ENCODE measurements around the gene FYB1.

Gene FYB1

GRCh38 chr5:39091940-39092580 is 127.3 kb downstream of the FYB1 start:
- H3K27ac ChIP-seq (ENCODE audit: insufficient read depth, low read depth, low read length, poor library complexity, severe bottlenecking), result no peak overlapping the region

GRCh38 chr5:39083968-39084367 is 135.4 kb downstream of the FYB1 start:
- Histone ChIP-seq H3K27ac (ENCODE audit: insufficient read depth, low read depth, low read length, poor library complexity, severe bottlenecking) (no peak overlapping the region), H3K27me3 (ENCODE audit: control insufficient read depth, insufficient read depth, low read length, poor library complexity, severe bottlenecking) (no peaks in the 10 kb centered on the region), H3K9me3 (ENCODE audit: control insufficient read depth, low read length) (no peaks in the 10 kb centered on the region), H3K36me3 (ENCODE audit: control insufficient read depth, insufficient read depth, low read length) (no peaks in the 10 kb centered on the region), H3K4me1 (ENCODE audit: control insufficient read depth, insufficient read depth, low read length) (no peaks in the 10 kb centered on the region), H3K4me3 (ENCODE audit: insufficient read depth, low read depth, low read length) (no peak overlapping the region)
- no CpG with 5 or more reads among the region's 1 CpG for WGBS, 2 experiments

More at GRCh38 chr5:39091940-39092580, 127.3 kb downstream of the FYB1 start:
- Histone ChIP-seq H3K4me3 (ENCODE audit: insufficient read depth, low read depth, low read length) (no peak overlapping the region), H3K4me1 (ENCODE audit: control insufficient read depth, insufficient read depth, low read length) (no peaks in the 10 kb centered on the region), H3K27me3 (ENCODE audit: control insufficient read depth, insufficient read depth, low read length, poor library complexity, severe bottlenecking) (no peaks in the 10 kb centered on the region), H3K36me3 (ENCODE audit: control insufficient read depth, insufficient read depth, low read length) (no peaks in the 10 kb centered on the region), H3K9me3 (ENCODE audit: control insufficient read depth, low read length) (no peaks in the 10 kb centered on the region)
- 89 to 94% methylated on average over 6 to 7 of the region's 7 CpGs for WGBS, 2 experiments

- H3K4me3 ChIP-seq (ENCODE audit: insufficient read depth, low read depth, low read length), result no peak overlapping the region
- no peaks in the 10 kb centered on the region for H3K9me3 ChIP-seq (ENCODE audit: control insufficient read depth, low read length)
- 81 to 90% methylated on average over 3 of the region's 3 CpGs for WGBS, 2 experiments
- H3K36me3 ChIP-seq (ENCODE audit: control insufficient read depth, insufficient read depth, low read length), result no peaks in the 10 kb centered on the region
- no peak overlapping the region for H3K27ac ChIP-seq (ENCODE audit: insufficient read depth, low read depth, low read length, poor library complexity, severe bottlenecking)
- no peaks in the 10 kb centered on the region for H3K27me3 ChIP-seq (ENCODE audit: control insufficient read depth, insufficient read depth, low read length, poor library complexity, severe bottlenecking)
- H3K4me1 ChIP-seq (ENCODE audit: control insufficient read depth, insufficient read depth, low read length), result no peaks in the 10 kb centered on the region
Observed at GRCh38 chr5:39082995-39083394, 136.4 kb downstream of the FYB1 start.

- H3K36me3 ChIP-seq (ENCODE audit: control insufficient read depth, insufficient read depth, low read length), result no peaks in the 10 kb centered on the region
- H3K4me3 ChIP-seq (ENCODE audit: insufficient read depth, low read depth, low read length), result no peak overlapping the region
- H3K4me1 ChIP-seq (ENCODE audit: control insufficient read depth, insufficient read depth, low read length), result no peaks in the 10 kb centered on the region
- no peaks in the 10 kb centered on the region for H3K27me3 ChIP-seq (ENCODE audit: control insufficient read depth, insufficient read depth, low read length, poor library complexity, severe bottlenecking)
- H3K9me3 ChIP-seq (ENCODE audit: control insufficient read depth, low read length), result no peaks in the 10 kb centered on the region
- H3K27ac ChIP-seq (ENCODE audit: insufficient read depth, low read depth, low read length, poor library complexity, severe bottlenecking), result no peak overlapping the region
- WGBS, 2 experiments, result 17 to 21% methylated on average over 2 to 3 of the region's 3 CpGs
Observed at GRCh38 chr5:39080597-39081204, 138.7 kb downstream of the FYB1 start.

- H3K27ac ChIP-seq (ENCODE audit: insufficient read depth, low read depth, low read length, poor library complexity, severe bottlenecking), result no peak overlapping the region
- no peak overlapping the region for H3K4me3 ChIP-seq (ENCODE audit: insufficient read depth, low read depth, low read length)
- H3K27me3 ChIP-seq (ENCODE audit: control insufficient read depth, insufficient read depth, low read length, poor library complexity, severe bottlenecking), result no peaks in the 10 kb centered on the region
- no peaks in the 10 kb centered on the region for H3K4me1 ChIP-seq (ENCODE audit: control insufficient read depth, insufficient read depth, low read length)
- no peaks in the 10 kb centered on the region for H3K9me3 ChIP-seq (ENCODE audit: control insufficient read depth, low read length)
- WGBS, 2 experiments, result no CpG with 5 or more reads among the region's 2 CpGs
- no peaks in the 10 kb centered on the region for H3K36me3 ChIP-seq (ENCODE audit: control insufficient read depth, insufficient read depth, low read length)
Observed at GRCh38 chr5:39080168-39080567, 139.2 kb downstream of the FYB1 start.

- no peaks in the 10 kb centered on the region for H3K27me3 ChIP-seq (ENCODE audit: control insufficient read depth, insufficient read depth, low read length, poor library complexity, severe bottlenecking)
- no peak overlapping the region for H3K4me3 ChIP-seq (ENCODE audit: insufficient read depth, low read depth, low read length)
- WGBS, 2 experiments, result 95 to 97% methylated on average over 2 of the region's 2 CpGs
- no peaks in the 10 kb centered on the region for H3K36me3 ChIP-seq (ENCODE audit: control insufficient read depth, insufficient read depth, low read length)
- H3K9me3 ChIP-seq (ENCODE audit: control insufficient read depth, low read length), result no peaks in the 10 kb centered on the region
- no peaks in the 10 kb centered on the region for H3K4me1 ChIP-seq (ENCODE audit: control insufficient read depth, insufficient read depth, low read length)
- H3K27ac ChIP-seq (ENCODE audit: insufficient read depth, low read depth, low read length, poor library complexity, severe bottlenecking), result no peak overlapping the region
Observed at GRCh38 chr5:39079147-39079546, 140.2 kb downstream of the FYB1 start.

GRCh38 chr5:39076757-39077728 is 142.3 kb downstream of the FYB1 start:
- WGBS, 2 experiments, result 92 to 95% methylated on average over 5 of the region's 6 CpGs

GRCh38 chr5:39076101-39076756 is 143.1 kb downstream of the FYB1 start:
- Histone ChIP-seq H3K27me3 (ENCODE audit: control insufficient read depth, insufficient read depth, low read length, poor library complexity, severe bottlenecking) (no peaks in the 10 kb centered on the region), H3K4me1 (ENCODE audit: control insufficient read depth, insufficient read depth, low read length) (no peaks in the 10 kb centered on the region), H3K27ac (ENCODE audit: insufficient read depth, low read depth, low read length, poor library complexity, severe bottlenecking) (no peak overlapping the region), H3K9me3 (ENCODE audit: control insufficient read depth, low read length) (no peaks in the 10 kb centered on the region), H3K4me3 (ENCODE audit: insufficient read depth, low read depth, low read length) (no peak overlapping the region), H3K36me3 (ENCODE audit: control insufficient read depth, insufficient read depth, low read length) (no peaks in the 10 kb centered on the region)
- WGBS, 2 experiments, result 86 to 94% methylated on average over 2 to 6 of the region's 6 CpGs

More at GRCh38 chr5:39076757-39077728, 142.3 kb downstream of the FYB1 start:
- Histone ChIP-seq H3K9me3 (ENCODE audit: control insufficient read depth, low read length) (no peaks in the 10 kb centered on the region), H3K27me3 (ENCODE audit: control insufficient read depth, insufficient read depth, low read length, poor library complexity, severe bottlenecking) (no peaks in the 10 kb centered on the region), H3K4me1 (ENCODE audit: control insufficient read depth, insufficient read depth, low read length) (no peaks in the 10 kb centered on the region), H3K36me3 (ENCODE audit: control insufficient read depth, insufficient read depth, low read length) (no peaks in the 10 kb centered on the region), H3K4me3 (ENCODE audit: insufficient read depth, low read depth, low read length) (no peak overlapping the region), H3K27ac (ENCODE audit: insufficient read depth, low read depth, low read length, poor library complexity, severe bottlenecking) (no peak overlapping the region)

GRCh38 chr5:39074017-39074814 is 145.1 kb downstream of the FYB1 start, which contains the start of gene RICTOR:
Gene RICTOR (minus strand): TSS chr5:39074399. CDS start chr5:39074377, 22 bp downstream.
- WGBS, 2 experiments, result 0% methylated on average over 86 to 94 of the region's 94 CpGs
- H3K9me3 ChIP-seq (ENCODE audit: control insufficient read depth, low read length), result no peaks in the 10 kb centered on the region
- H3K27me3 ChIP-seq (ENCODE audit: control insufficient read depth, insufficient read depth, low read length, poor library complexity, severe bottlenecking), result no peaks in the 10 kb centered on the region
- peak within 1 kb of the TSS; percentile 96 for H3K27ac ChIP-seq (ENCODE audit: insufficient read depth, low read depth, low read length, poor library complexity, severe bottlenecking)
- peak within 1 kb of the TSS; percentile 88 for H3K4me3 ChIP-seq (ENCODE audit: insufficient read depth, low read depth, low read length)
- no peaks in the 10 kb centered on the region for H3K4me1 ChIP-seq (ENCODE audit: control insufficient read depth, insufficient read depth, low read length)
- no peaks in the 10 kb centered on the region for H3K36me3 ChIP-seq (ENCODE audit: control insufficient read depth, insufficient read depth, low read length)

Measured in ectodermal cell (in vitro differentiated cells).